GM23248 (cell line): ENCODE results near the gene TCF4.

ENCODE experiments used
- EZH2 ChIP-seq: fragments of 200-600 bp; sonication (generic); IDR thresholded peaks from 2 replicates; pipeline ENCODE4 v1.6.1; 2018; ENCODE audit warnings: antibody characterized with exemption, mild to moderate bottlenecking; ENCODE audit not compliant: insufficient read depth, poor library complexity, severe bottlenecking
- EZH2phosphoT487 ChIP-seq: fragments of 200-600 bp; sonication (generic); IDR thresholded peaks from 2 replicates; pipeline ENCODE4 v1.6.1; 2018; ENCODE audit warnings: antibody characterized with exemption, moderate library complexity, mild to moderate bottlenecking, low read depth; ENCODE audit not compliant: insufficient read depth

GRCh38 chr18:55439056-55439455, 148.9 kb downstream of the TCF4 start:
- TF ChIP-seq EZH2phosphoT487 (no peak), EZH2 (no peak)
